NT2/D1 (cell line): ENCODE results near the gene CNPY1.

Experiments
- DNase-seq: peaks from one replicate; pipeline ENCODE4 v3.0.0-alpha.2; 2011; ENCODE audit warnings: low read depth, low spot score
- H3K27me3 ChIP-seq: 2 replicates; pipeline ENCODE4 v1.6.0; 2011; ENCODE audit warnings: mild to moderate bottlenecking; ENCODE audit not compliant: insufficient read length, insufficient read depth
- H3K36me3 ChIP-seq: 2 replicates; pipeline ENCODE4 v1.6.1; 2011; ENCODE audit warnings: mild to moderate bottlenecking, low read length, mixed read lengths; ENCODE audit not compliant: insufficient read depth, insufficient read length
- H3K4me1 ChIP-seq: 2 replicates; pipeline ENCODE4 v1.5.1; 2011; ENCODE audit not compliant: insufficient read depth, insufficient read length
- H3K4me3 ChIP-seq: 2 replicates; pipeline ENCODE4 v1.5.1; 2011; ENCODE audit warnings: low read depth; ENCODE audit not compliant: insufficient read length
- H3K9ac ChIP-seq: 2 replicates; pipeline ENCODE4 v1.6.0; 2011; ENCODE audit warnings: low read depth; ENCODE audit not compliant: insufficient read length
- H3K9me3 ChIP-seq: 2 replicates; pipeline ENCODE4 v1.5.1; 2011; ENCODE audit warnings: mild to moderate bottlenecking, low read length; ENCODE audit not compliant: insufficient read depth
- SUZ12 ChIP-seq: IDR thresholded peaks from 2 replicates; pipeline ENCODE4 v1.6.1; 2011; ENCODE audit not compliant: insufficient read length, insufficient read depth; ENCODE audit errors: extremely low read depth
- YY1 ChIP-seq: IDR thresholded peaks from 2 replicates; pipeline ENCODE4 v1.6.1; 2011; ENCODE audit not compliant: insufficient read length, insufficient read depth
- ZNF274 ChIP-seq: IDR thresholded peaks from 2 replicates; pipeline ENCODE4 v1.6.1; 2011; ENCODE audit warnings: mild to moderate bottlenecking, low read depth, low read length

Gene CNPY1

DNA sequence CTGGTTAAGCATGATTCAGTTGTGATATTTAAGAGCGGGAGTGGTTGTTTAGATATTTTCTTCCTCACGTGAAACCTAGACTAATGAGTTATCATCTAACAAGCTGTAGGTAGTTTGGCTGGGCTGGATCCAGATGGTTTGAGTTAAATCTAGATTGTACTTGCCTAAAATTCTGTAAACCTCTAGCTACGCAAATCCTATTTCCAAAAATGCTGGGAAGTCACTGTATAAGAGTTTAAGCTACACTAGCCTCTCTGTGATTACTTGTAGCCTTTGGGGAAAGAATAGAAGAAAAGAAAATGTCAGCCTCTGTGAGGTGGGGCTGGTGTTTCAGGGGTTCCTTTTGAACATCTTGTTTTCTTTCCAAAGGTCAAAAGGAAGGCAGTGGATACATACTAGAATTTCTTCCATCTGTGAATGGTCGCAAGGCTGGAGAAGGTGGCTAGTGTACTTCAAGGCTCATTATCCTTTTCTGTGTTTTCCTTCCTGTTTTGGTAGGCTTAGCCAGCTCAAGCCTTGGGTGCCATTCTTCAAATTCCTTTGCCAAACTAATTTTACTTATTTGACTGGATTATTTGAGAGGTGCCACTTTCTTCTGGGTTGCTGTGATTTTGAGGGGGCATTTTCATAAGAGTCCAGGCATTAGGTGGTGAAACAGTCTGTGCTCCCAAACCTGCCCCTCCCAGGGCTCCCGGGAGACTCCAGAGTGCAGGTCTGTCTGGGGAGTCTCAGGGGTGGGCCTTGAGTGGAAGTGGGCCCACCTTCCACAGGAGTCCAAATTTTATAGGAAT, 93.7 kb downstream of the CNPY1 start:
- no peaks in the 10 kb centered on the region for H3K9me3 ChIP-seq
- H3K27me3 ChIP-seq = peaks cover 96% of the 10 kb centered on the region
- no peak overlapping the region for H3K4me3 ChIP-seq
- no peaks in the 10 kb centered on the region for H3K36me3 ChIP-seq
- no peak overlapping the region for H3K9ac ChIP-seq
- peaks cover 13% of the 10 kb centered on the region for H3K4me1 ChIP-seq
- TF ChIP-seq SUZ12 (no peak), ZNF274 (no peak), YY1 (no peak)
- DNase-seq = no peak

DNA sequence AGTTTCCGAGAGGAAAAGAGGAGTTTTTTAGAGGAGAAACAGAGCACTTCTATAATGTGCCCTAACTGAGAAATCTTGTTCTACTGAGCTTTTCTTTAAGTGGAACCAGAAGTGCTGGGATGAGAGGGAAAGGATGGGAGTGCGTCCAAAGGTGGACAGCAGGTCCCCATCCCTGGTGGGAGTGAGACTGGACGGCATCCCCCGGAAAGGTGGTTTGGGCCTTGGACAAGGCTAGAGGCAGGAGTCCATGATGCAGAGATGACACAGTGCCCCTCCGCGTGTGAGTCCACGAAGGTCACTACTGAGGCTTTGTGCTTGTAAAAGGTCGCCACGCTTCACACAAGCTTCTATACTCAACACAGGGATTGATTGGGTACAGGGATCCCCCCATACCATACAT, 94.5 kb downstream of the CNPY1 start:
- Histone ChIP-seq H3K27me3 (peaks cover 100% of the 10 kb centered on the region), H3K36me3 (no peaks in the 10 kb centered on the region), H3K4me3 (no peak overlapping the region), H3K9me3 (no peaks in the 10 kb centered on the region), H3K9ac (no peak overlapping the region), H3K4me1 (peaks cover 13% of the 10 kb centered on the region)
- no peak for DNase-seq
- no peak for TF ChIP-seq ZNF274
- TF ChIP-seq SUZ12 = no peak
- no peak for TF ChIP-seq YY1
